HG02884 (cell line): Measurements from ENCODE around the gene SPEF1.
A peak's percentile ranks its signal among the peaks of the same experiment; 100 is the strongest.
"Not testable (repeated sequence)": the region's sequence is repeated elsewhere in the genome, so short reads cannot be mapped to it uniquely, and the experiment has no call there.

ENCODE experiments used
- ATAC-seq: cut with Tn5 transposase; IDR thresholded peaks from one replicate; pipeline ENCODE4 v1.9.1; 2021; ENCODE audit warnings: mild to moderate bottlenecking, moderate library complexity; ENCODE audit not compliant: unreplicated experiment

SPEF1 gene

DNA sequence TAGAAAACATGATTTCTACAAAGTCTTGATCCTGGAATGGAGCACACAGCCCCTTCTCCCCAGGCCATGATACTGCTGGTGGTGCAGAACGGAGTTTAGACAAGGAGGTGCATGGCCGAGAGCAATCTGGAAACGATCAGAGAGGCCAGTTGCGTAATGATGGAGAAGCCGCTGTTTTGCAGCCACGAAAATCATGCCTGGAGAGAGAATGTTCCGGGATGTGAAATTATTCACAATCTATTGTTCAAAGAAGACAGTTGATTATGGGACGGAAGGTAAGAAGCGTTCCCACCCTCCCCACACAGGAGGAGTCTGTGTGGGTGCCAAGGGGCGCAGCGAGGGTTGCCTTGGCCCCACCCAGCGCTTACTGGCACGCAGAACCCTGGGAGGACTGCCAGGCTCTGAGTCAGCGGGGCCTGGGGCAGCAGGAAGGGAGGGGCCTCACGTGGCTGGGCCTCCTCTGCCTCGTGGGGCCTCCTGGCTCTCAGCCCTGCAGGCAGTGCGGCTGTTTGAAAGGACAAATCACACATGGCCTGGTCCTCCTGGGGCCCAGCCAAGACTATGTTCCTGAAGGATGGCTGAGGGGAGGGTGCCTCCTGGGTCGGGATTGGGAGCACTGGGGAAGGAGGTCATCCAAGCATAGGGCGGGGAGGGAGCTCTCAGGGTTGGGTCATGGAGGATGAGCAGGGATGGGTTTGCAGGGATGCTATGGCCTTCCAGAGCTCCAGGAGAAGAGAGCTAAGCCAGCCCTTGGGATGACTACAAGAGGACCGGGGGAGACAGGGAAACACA, 30.4 kb upstream of the SPEF1 start:
- ATAC-seq, result no peak

DNA sequence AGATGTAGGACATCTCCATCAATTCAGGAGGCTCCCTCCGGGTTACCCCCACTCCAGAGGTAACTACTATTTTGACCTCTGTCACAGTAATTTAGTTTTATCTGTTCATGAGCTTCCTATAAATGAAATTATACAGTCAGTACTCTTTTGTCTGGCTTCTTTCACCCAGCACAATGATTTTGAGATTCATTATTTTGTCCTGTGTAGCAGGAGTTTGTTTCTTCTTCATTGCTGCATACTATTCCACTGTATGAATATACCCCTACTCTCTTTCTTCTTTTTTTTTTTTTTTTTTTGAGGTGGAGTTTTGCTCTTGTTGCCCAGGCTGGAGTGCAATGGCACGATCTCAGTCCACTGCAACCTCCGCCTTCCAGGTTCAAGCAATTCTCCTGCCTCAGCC, 27.3 kb upstream of the SPEF1 start:
- no peak for ATAC-seq

DNA sequence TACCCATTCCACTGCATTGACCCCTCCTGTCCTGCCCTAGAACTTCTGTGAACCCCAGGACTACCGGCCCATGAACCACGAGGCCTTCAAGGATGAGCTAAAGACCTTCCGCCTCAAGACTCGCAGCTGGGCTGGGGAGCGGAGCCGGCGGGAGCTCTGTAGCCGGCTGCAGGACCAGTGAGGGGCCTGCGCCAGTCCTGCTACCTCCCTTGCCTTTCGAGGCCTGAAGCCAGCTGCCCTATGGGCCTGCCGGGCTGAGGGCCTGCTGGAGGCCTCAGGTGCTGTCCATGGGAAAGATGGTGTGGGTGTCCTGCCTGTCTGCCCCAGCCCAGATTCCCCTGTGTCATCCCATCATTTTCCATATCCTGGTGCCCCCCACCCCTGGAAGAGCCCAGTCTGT, 23.5 kb upstream of the SPEF1 start:
- no peak for ATAC-seq

DNA sequence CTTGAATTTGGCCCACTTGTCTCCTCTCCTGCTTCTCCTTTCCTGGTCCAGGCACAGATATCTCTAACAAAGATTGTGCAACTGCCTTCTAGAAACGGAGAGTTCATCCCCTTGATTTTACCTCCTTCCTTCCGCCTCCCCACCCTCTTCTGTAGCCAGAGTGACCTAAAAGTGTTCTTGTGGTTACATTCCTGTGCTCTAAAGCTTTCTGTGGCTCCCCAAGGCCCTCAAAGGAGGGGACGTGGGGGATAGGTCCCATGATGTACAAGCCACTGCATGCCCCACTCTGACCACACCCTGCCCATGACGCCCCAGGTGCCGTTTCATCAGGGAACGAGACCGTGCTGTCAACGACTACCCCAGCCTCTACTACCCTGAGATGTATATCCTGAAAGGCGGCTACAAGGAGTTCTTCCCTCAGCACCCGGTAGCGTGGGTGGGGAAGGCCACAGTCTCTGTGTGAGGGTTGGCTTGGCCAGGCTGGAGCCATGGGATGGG, 23.1 kb upstream of the SPEF1 start:
- ATAC-seq, result no peak

DNA sequence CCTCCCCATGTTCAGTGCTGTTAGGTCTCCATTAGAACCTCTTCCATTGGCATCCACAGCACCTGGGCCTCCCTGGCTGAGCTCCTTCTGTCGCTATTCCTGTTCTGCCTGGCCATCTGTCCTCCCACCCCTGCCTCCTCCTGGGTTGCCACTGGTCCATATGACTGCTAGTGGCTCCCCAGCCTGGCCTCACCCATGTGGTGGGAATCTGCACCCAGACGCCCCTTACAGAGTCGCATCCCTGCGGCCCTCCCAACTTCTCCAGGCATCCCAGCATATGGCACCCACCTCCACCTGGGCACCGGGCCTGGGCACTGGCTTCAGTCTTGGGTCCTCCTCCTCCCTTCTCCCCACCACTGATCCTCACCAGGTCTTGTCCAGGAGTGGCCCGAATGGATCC, 22.6 kb upstream of the SPEF1 start:
- no peak for ATAC-seq

DNA sequence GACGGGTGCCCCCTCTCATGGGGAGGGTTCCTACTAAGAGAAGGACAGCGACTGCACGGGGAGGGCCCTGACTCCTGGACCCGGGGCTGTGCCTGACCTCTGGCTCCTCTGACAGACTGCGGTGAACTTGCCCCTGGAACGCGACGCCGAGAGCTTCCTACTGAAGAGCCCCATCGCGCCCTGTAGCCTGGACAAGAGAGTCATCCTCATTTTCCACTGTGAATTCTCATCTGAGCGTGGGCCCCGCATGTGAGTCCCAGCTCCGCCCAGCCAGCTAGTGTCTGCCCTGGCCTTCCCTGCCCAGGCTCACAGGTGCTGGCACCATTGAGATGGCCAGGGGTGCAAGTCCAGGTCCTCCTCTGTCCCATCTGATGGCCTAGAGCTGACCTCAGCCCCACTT, 22.0 kb upstream of the SPEF1 start:
- no peak for ATAC-seq

DNA sequence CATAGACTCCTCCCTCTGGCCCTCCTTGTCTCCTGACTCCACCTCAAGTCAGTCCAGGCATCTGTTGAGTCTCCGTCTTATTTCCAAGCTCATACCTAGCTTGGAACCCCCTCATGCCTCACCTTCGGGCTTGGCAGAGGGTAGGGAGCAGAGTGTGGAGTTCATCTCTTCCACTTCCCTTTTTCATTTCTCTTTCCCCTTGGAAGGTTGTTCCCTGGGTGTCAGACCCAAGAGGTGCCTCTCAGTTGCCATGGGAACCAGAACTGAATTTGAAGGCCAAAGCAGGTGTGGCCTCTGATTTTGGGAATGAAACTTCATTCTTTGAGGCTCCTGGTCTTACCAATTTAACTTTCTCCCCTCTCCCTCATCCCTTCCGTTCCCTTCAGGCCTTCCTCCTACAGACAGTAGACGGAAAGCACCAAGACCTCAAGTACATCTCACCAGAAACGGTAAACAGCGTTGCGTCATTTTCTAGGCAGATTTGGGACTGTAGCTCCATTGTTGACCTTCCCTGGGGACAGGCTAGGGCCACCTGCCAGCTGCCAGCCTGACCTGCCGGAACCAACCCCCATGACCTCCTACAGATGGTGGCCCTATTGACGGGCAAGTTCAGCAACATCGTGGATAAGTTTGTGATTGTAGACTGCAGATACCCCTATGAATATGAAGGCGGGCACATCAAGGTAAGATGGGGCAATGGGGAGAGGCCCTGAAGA, 21.4 kb upstream of the SPEF1 start:
- no peak for ATAC-seq

DNA sequence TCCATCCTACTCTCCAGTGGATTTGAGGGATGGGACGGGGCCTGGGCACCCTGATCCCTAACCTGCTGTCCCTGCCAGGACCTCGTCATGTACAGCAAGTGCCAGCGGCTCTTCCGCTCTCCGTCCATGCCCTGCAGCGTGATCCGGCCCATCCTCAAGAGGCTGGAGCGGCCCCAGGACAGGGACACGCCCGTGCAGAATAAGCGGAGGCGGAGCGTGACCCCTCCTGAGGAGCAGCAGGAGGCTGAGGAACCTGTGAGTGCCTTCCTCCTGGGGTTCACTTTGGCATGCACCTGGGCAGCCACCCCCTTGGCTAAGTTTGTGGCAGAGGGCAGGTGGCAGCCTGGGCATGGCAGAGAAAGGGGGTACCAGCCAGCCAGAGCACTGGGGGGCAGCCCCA, 20.6 kb upstream of the SPEF1 start:
- no peak for ATAC-seq

DNA sequence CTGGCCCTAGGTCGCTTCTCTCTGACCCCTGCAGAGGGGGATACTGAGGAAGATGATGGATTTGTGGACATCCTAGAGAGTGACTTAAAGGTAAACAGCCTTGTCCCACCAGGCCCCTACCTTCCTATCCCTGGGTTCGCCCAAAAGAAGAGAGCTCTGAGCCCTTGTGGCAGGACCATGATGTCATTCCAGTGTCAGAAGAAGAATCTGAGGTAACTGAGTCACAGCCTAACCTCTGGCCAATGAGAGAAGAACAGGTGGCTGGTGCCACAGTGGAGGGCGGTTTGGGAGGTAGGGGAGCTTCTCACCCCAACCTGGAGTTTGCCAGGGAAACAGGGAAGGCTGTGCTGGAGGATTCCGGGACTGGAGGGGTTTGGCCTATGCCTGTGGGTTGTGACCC, 20.1 kb upstream of the SPEF1 start:
- ATAC-seq, result no peak

DNA sequence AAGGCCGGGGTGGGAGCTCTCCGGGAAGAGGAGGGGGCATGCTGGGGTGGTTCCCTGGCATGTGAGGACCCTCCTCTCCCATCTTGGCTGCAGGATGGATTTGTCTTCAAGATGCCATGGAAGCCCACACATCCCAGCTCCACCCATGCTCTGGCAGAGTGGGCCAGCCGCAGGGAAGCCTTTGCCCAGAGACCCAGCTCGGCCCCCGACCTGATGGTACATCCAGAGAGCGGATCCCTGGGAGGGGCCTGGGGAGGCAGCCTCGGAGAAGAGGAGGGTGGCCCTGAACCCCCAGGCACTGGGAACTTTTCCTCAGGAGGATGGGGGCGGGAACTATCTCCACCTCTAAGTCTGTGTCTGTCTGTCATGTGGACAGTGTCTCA, 19.6 kb upstream of the SPEF1 start:
- ATAC-seq, result no peak

DNA sequence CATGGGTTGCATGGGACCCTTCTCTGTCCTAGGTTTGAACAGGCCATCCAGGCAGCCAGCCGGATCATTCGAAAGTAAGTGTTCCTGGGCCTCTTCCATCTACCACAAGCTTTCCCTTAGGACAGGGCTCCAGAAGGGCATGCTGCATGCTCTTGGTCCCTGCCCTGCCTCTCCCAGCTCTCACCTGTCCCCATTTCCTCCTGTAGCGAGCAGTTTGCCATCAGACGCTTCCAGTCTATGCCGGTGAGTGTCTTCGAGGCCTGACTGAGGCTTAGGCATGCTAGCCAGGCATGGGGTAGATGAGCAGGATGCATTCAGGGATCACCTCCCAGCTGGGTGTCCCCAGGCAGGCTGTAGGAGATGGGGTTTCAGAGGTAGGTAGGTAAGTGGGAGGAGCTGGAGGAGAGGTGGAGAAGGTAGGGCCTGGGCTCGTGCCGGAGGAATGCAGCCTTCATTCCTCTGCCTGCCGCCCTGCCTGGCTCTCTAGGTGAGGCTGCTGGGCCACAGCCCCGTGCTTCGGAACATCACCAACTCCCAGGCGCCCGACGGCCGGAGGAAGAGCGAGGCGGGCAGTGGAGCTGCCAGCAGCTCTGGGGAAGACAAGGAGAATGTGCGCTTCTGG, 19.1 kb upstream of the SPEF1 start:
- ATAC-seq, result no peak

DNA sequence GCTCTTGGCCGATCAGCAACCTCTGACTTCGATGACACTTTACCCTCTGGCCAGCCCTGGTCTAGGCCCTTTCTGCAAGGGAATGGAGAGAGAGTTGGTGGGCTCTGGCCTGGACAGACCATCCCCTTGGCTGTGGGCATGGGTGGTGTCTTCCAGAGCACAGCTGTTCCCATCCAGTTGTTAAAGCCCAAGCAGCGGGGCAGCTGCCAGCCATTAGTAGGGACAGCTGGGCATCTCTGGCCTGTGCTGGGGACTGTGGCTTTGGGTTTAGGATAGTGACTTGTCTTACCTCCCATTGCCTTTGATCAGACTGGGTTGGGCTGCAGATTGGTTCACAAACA, 17.6 kb upstream of the SPEF1 start:
- ATAC-seq, result no peak

DNA sequence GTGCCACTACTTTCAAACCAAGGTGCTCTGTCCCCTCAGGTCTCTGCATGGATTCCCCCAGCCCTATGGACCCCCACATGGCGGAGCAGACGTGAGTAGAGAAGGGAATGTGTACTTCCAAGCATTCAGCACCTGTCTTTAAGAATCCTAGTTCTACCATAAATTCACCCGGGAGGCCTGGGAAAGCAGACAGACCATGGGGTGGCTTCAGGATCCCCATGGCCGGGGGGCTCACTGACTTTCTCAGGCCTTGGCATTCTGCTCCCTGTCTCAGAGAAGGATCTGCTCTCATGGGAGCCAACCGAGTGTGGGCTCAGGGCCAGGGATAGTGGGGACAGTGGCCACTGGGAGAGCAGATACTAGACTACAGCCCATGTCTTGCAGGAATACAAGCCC, 17.1 kb upstream of the SPEF1 start:
- ATAC-seq, result no peak

DNA sequence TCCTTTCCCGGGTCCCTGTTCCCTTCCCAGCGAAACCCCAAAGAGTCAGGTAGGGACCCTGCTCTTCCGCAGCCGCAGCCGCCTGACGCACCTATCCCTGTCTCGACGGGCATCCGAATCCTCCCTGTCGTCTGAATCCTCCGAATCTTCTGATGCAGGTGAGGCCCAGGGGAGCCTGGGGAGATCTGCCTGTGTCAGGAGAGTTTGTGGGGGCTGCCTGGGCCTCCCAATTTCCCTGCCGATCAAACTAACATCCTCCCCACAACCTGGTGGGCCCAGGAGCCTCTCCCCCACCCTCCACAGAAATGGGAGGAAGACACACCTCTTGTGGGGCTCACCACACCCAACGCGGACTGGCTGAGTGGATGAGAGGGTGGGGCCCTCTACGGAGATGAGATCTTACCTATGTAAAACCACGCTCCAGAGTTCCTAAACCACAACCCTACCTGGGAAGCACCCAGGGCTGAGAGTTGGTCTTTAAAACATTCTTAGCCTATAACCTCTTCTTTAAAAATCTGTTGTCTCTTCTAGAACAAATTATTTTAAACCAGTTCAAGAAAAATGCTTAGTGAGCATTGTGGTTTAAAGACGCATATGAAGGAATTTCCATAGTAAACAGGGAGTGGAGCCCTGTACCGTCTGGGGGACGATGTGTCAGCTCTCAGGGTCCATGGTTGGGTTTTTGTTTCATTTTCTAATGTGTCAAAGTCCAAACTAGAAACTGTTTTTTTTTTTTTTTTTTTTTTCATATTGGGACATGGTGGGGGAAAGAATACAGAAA, 16.5 kb upstream of the SPEF1 start:
- no peak for ATAC-seq

DNA sequence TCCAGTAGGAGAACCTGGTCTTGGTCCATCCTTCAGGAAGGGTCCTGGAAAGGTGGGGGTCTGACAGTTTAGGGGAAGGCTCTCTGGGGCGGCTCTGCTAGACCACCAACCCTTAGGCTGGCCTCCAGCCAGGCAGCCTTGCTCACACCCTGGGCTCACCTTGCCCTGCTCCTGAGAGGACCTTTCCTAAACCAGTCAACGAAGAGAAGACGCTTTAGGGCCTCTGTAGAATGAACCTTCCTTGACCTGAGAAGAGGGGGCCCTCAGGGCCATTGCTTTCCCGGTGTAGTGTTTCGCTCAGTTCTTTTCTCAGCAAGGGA, 15.9 kb upstream of the SPEF1 start:
- ATAC-seq, result no peak

DNA sequence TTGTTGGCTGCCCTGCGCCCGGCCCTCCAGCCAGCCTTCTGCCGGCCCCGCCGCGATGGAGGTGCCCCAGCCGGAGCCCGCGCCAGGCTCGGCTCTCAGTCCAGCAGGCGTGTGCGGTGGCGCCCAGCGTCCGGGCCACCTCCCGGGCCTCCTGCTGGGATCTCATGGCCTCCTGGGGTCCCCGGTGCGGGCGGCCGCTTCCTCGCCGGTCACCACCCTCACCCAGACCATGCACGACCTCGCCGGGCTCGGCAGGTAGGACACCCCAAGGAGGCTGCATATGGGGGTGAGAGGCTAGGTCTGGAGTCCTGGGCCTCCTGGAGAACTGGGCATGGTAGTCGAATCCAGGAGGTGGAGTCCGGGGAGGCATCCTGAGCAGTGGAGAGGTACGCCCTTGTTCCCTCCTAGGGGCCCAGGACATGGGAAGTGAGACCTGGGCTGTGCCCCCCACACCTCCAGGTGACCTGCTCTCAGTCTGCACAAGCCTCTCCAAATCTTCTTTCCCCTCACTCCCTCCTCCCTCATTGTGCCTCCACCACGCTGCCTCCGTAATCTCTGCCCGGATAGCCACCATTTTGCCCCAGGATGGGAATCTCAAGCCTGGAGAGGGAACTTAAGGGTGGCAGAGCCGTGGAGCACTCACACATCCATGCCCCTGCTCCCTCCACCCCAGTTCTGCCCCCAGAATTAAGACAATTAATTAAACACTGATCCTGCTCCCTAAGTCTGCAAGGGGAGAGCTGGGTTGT, 15.4 kb upstream of the SPEF1 start:
- ATAC-seq, result no peak

DNA sequence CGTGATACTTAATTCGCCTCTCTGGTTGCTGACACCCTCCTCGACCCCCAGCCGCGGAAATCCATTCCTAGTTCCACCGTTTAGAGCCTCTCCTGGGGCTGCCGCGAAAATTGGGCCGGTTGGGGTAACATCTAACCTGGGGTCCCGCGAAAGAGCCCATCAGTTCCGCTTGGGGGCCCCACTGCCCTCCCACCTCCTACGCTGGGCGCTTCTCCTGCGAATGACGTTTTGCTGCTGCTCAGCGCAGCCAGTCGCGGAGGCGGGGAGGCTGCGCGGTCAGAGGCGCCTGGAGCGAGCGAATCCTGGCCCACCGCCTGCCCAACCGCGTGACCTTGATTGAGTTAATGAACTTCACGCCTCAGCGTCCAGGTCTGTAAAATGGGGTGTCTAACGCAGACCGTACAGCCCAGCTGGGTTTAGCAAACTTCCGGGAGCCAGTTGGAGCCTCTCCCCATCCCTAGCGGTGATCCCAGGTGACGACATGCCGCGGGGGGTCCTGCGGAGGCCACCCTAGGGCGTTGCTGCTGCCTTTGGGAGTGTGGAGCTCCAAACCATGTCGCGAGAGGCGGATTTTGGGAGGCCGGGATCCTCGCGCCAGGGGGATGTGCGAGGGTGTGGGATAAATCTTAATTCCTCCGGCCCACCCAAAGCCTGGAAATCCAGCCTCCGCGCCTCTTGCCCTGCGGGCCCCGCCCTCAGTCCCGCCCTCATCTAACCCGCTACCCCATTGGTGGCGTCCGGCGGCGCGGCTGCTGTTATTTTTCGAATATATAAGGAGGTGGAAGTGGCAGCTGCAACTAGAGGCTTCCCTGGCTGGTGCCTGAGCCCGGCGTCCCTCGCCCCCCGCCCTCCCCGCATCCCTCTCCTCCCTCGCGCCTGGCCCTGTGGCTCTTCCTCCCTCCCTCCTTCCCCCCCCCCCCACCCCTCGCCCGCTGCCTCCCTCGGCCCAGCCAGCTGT, 14.5 kb upstream of the SPEF1 start, which contains the start of gene CDC25B:
Gene CDC25B, plus strand, starts transcription at position 800 of the 958 bp plus-strand sequence. CDS start 222 bp downstream, outside the sequence.
- peak; percentile 66 for ATAC-seq

DNA sequence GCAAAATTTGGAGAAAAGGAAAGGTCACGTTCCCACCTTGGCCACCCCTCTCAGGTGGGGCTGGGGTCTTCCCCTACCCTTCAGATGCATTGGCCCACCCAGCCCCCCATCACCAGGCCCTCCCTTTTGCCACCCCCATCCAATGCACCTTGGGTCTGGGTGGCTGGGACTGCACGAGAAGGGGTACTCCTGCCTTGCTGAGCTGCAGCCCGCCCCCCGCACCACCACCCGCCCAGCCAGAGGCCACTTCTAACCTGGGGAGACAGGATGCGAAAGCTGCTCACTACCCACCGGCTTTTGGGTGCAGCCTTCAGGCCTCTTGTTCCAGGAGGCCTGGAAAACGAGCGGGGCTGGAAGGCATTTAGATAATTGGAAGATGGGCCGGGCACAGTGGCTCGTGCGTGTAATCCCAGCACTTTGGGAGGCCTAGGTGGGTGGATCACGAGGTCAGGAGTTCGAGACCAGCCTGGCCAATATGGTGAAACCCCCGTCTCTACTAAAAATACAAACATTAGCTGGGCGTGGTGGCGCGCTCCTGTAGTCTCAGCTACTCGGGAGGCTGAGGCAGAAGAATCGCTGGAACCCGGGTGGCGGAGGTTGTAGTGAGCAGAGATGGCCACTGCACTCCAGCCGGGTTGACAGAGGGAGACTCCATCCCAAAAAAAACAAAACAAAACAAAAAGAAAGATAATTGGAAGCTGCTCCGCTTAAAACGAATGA, 13.6 kb upstream of the SPEF1 start:
- ATAC-seq, result no peak

DNA sequence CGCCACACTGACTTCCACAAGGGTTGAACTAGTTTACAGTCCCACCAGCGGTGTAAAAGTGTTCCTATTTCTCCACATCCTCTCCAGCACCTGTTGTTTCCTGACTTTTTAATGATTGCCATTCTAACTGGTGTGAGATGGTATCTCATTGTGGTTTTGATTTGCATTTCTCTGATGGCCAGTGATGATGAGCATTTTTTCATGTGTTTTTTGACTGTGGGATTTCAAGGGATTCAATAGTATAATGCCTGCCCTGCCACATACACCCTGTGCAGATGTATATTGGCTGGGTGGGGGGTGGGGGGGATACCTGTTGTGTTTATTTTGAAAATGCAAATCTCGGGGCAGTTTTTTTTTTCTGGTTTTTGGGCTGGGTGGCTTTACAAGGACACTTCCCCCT, 12.9 kb upstream of the SPEF1 start:
- ATAC-seq, result not testable (repeated sequence)
